ENCODE measurements around the gene SH3PXD2A. TPM values are rescaled to one million over a fixed set of nuclear protein-coding genes. Genes with fewer than 3 reads are reported as not detected.

The SH3PXD2A gene
- total RNA-seq, 4 donors from 2014 or later, result 9.4 to 20.6 (median 11.2) TPM

DNA sequence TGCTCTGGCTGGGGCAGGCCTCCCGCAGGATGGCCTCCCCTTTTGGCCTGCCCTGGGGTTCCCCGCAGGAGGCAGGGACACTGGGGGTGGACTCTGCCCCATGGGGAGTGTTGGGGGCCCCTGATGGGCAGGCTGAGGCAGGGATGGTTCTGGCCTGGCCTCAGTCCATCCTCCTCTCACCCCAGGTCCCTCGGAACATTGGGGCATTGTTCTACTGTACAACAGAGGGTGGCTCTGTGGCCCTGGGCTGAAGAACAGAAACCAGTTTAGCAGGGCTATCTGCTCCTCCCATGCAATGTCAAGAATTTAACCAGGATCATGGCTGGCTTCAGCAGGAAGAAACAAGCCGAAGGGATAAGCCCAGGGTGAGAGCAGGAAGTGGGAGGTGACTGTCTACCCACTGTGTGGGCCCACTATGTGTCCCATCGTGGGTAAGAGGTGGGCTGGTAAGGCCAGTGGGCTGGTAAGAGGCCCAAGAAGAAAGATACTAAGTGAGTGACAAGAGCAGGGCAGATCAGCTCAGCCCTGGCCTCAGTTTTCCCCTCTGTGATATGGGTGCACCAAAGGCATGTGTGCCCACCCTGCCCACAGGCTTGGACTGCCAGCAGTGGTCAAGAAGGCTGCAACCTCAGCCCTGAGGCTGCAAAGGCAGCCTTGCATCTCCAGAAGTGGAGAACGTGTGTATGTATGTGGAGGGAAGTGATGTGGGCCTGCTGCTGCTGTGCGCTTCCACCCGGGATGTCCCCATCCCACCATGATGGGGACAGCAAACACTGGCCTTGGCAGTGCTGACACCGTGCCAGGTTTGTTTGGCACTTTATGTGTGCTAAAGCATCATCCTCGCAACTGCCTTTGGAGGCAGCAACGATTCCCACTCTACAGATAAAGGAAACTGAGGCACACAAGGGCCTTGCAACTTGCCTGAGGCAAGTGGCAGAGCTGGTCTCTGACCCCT, 138.9 kb downstream of the SH3PXD2A start:
- H3K27ac ChIP-seq, result no peak overlapping the region
- WGBS, 2 donors, result 77 to 90% methylated on average over 10 to 11 of the region's 11 CpGs
- TF ChIP-seq POLR2A (IDR thresholded peaks at IDR 0.05), result no peak
- TF ChIP-seq, protein P1, sequence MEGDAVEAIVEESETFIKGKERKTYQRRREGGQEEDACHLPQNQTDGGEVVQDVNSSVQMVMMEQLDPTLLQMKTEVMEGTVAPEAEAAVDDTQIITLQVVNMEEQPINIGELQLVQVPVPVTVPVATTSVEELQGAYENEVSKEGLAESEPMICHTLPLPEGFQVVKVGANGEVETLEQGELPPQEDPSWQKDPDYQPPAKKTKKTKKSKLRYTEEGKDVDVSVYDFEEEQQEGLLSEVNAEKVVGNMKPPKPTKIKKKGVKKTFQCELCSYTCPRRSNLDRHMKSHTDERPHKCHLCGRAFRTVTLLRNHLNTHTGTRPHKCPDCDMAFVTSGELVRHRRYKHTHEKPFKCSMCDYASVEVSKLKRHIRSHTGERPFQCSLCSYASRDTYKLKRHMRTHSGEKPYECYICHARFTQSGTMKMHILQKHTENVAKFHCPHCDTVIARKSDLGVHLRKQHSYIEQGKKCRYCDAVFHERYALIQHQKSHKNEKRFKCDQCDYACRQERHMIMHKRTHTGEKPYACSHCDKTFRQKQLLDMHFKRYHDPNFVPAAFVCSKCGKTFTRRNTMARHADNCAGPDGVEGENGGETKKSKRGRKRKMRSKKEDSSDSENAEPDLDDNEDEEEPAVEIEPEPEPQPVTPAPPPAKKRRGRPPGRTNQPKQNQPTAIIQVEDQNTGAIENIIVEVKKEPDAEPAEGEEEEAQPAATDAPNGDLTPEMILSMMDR (IDR thresholded peaks at IDR 0.05), result no peak
- H3K4me1 ChIP-seq, result no peaks in the 10 kb centered on the region
- H3K36me3 ChIP-seq, result no peaks in the 10 kb centered on the region
- H3K4me3 ChIP-seq (replicated peaks in 1 of 3), result no peak overlapping the region
- no peaks in the 10 kb centered on the region for H3K27me3 ChIP-seq
- H3K9me3 ChIP-seq, result no peaks in the 10 kb centered on the region
- no peak for DNase-seq
- intact Hi-C loops (cut with DNase I), result no loop called here

DNA sequence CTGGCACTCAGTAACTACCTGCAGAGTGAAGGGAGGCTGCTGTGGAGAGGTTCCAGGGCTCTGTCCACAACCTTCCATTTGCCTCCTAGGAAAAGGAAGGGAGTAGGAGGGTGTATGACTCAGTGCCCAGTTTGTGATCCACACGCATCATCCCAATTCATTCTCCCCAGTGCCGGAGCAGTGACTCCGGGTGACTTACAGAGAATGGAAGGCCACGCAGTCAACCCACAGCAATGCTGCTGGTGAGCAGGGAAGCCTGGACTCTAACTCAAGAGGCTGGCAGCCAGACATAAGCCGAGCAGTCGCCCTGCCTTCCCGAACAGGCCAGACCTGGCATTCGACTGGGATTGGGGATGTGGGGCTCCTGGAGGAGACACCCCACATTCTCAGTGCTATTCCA, 139.9 kb downstream of the SH3PXD2A start:
- DNase-seq, result no peak
- TF ChIP-seq, protein P1 (IDR thresholded peaks at IDR 0.05), result no peak
- TF ChIP-seq POLR2A (IDR thresholded peaks at IDR 0.05), result no peak
- Histone ChIP-seq H3K9me3 (no peaks in the 10 kb centered on the region), H3K4me1 (no peaks in the 10 kb centered on the region), H3K36me3 (no peaks in the 10 kb centered on the region), H3K4me3 (replicated peaks in 1 of 3) (no peak overlapping the region), H3K27ac (no peak overlapping the region), H3K27me3 (no peaks in the 10 kb centered on the region)
- WGBS, 2 donors, result 95% methylated on average over 4 to 8 of the region's 8 CpGs
- intact Hi-C loops (cut with DNase I), result no loop called here

DNA sequence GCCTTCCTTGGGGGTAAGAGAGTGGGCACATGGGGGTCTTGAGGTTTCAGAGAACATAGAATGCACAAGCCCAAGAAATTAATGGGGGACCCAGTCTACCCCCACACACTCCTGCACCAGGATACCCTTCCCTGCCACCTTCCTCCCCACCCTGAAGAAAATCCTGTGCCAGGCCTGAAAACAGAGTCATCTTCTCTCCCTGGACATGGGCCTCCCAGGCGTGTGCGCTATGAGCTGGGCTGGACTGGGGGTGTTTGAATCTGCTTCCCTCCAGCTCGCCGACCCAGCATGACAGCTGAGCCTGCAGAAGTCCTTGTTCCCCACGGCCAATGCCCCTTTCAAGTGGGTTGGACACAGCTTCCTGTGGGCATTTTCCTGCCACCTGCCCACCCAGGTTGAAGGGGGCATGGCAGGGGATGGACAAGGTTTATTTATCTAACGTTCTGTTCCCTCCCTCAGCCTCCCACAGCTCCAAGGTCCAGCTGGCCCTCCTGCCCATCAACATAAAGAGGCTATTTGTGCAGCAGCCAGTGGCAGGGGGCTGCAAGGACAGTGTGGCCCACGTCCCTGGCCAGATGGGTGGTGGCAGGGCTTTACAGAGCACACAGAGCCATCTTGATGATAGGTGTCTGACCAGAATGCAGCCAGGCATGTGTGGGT, 141.0 kb downstream of the SH3PXD2A start:
- H3K4me1 ChIP-seq, result no peaks in the 10 kb centered on the region
- H3K27me3 ChIP-seq, result no peaks in the 10 kb centered on the region
- intact Hi-C loops (cut with DNase I), result loop anchor here (5.0 kb wide), 2 partner anchors 143 to 168 kb away; partner anchors contain the start of gene SH3PXD2A
- no peak overlapping the region for H3K4me3 ChIP-seq (replicated peaks in 1 of 3)
- no peak for DNase-seq
- WGBS, 2 donors, result 87 to 92% methylated on average over 6 to 7 of the region's 7 CpGs
- H3K36me3 ChIP-seq, result no peaks in the 10 kb centered on the region
- H3K9me3 ChIP-seq, result no peaks in the 10 kb centered on the region
- no peak overlapping the region for H3K27ac ChIP-seq
- TF ChIP-seq, protein P1 (IDR thresholded peaks at IDR 0.05), result no peak
- no peak for TF ChIP-seq POLR2A (IDR thresholded peaks at IDR 0.05)

GRCh38 chr10:103713676-103714075, 141.7 kb downstream of the SH3PXD2A start:
- DNase-seq, result no peak
- H3K4me3 ChIP-seq (replicated peaks in 1 of 3), result no peak overlapping the region
- intact Hi-C loops (cut with DNase I), result loop anchor here (5.0 kb wide), 2 partner anchors 144 to 169 kb away; partner anchors contain the start of gene SH3PXD2A
- no peaks in the 10 kb centered on the region for H3K4me1 ChIP-seq
- H3K9me3 ChIP-seq, result no peaks in the 10 kb centered on the region
- no peaks in the 10 kb centered on the region for H3K36me3 ChIP-seq
- WGBS, 2 donors, result 83 to 84% methylated on average over 2 to 4 of the region's 4 CpGs
- H3K27me3 ChIP-seq, result no peaks in the 10 kb centered on the region
- TF ChIP-seq POLR2A (IDR thresholded peaks at IDR 0.05), result no peak
- TF ChIP-seq, protein P1 (IDR thresholded peaks at IDR 0.05), result no peak
- no peak overlapping the region for H3K27ac ChIP-seq
